GM21528 (cell line): ENCODE results near the gene SZRD1.
A peak's percentile ranks its signal among the peaks of the same experiment; 100 is the strongest.

Experiments
- ATAC-seq: cut with Tn5 transposase; IDR thresholded peaks from one replicate; pipeline ENCODE4 v1.9.1; 2021; ENCODE audit warnings: mild to moderate bottlenecking, moderate library complexity; ENCODE audit not compliant: unreplicated experiment, low FRiP score

SZRD1 gene

GRCh38 chr1:16367258-16367967 lies 371 bp downstream of the SZRD1 start:
- ATAC-seq: peak; percentile 61

GRCh38 chr1:16367968-16368890 lies 1.2 kb downstream of the SZRD1 start:
- ATAC-seq: no peak

- ATAC-seq: no peak
These were observed 2.8 kb downstream of the SZRD1 start for GRCh38 chr1:16369821-16370220.

- ATAC-seq: no peak
These were observed 4.7 kb downstream of the SZRD1 start for GRCh38 chr1:16371725-16372124.

DNA sequence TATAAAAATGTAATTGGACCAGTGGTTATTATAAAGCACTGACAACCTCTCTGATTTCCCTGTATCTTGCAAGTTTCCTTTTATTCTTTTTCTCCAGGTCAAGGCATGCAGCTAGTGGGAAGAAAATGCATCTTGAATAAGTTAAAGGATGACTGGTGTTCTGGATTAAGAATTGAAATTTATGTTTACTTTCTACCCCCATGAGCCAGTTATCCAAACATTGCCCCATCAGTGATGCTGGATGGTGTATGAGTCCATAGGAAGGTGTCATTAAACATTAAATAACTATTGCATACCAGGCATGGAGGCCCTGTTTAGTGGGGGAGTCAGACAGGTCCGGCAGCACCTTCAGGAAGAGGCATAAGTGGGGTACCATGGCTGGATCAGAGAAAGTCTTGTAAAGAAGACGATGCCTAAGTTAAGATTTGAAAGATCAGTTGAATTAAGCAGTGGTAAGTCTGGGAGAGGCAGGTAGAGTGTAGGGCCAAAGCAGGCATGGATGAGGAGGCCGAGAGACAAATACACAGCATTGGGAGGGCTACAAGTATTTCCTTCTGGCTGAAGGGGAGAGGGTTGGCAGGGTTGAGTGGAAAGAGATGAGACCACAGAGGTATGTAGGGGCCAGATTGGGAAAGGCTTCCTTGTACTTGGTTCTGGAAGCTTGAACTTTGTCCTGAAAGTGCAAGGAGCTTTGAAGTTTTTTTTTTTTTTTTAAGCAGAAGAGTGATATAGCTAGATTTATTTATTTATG lies 5.7 kb downstream of the SZRD1 start:
- ATAC-seq: no peak

DNA sequence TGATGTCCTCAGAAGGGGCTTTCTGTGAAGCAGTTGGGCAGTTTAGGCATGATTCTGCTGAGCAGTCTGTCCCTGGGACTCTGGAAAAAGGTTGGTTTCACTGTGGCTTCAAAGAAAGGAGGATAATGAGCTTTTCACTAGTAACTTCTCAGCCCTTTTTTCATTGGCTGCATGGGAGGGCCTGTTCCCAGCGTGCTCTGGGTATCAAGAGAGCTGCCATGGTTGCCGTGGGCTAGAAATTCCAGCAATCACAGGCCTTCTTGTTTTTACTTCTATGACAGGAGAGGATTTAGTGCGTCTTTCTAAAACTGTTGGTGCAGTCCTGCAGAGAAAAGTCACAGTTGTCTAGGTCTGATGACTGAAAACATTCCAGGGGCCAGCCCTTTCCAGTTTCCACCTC lies 7.2 kb downstream of the SZRD1 start:
- ATAC-seq: no peak

DNA sequence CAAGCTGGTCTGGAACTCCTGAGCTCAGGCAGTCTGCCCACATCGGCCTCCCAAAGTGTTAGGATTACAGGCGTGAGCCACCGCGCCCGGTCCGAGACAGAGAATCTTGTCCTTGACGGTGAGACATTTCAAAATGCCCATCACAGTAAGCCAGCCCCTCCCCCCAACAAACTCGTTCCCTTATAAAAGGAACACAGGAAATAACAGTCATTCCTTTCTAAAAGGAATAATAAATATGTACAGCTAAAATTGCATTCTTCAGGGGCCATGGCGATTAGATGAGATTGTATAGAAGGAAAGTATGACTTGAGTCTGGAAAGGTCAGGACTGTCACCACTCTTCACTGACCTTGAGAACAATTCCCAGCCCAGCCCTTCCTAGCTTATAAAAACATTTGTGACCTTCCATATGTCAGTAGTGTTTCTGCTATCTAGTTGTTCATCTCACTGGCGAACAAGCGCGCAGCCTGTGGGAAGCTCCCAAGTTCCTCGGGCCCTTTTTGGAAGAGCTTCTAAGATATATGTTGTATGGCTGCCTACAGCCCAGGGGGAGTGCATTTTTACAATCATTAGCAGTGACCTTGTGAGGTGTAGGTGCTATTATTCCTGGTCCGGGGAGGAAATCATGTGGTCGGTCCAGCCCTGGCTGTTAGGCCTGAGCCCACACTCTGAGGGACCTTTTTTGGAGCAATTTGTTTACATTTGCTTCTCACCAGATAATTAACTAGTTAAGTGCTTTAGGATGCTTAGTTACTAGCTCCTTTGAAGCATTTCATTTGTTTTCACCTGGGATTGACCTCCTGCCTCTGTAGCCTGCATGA lies 8.7 kb downstream of the SZRD1 start:
- ATAC-seq: no peak

- ATAC-seq: no peak
These were observed 9.9 kb downstream of the SZRD1 start for GRCh38 chr1:16376971-16377370.

DNA sequence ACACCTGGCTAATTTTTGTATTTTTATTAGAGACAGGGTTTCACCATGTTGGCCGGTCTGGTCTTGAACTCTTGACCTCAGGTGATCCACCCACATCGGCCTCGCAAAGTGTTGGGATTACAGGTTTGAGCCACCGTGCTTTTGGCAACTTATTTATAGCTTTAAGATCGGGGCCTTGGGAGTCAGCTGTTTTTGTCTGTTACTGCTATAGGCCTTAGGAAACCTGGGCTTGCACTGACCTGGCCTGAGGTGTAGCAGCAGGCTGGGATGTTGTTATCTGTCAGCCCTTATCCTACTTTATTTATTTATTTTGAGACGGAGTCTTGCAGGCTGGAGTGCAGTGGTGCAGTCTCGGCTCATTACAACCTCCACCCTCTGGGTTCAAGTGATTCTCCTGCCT lies 11.4 kb downstream of the SZRD1 start:
- no peak for ATAC-seq

DNA sequence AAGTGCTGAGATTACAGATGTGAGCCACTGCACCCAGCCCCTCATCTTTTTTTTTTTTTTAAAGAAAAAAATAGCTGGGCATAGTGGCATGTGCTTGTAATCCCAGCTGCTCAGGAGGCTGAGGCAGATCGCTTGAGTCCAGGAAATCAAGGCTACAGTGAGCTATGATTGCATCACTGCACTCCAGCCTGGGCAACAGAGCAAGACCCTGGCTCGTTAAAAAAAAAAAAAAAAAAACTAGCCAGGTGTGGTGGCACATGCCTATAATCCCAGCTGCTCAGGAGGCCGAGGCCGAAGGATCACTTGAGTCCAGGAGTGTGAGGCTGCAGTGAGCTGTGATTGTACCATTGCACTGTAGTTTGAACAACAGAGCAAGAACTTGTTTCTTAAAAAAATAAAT lies 13.8 kb downstream of the SZRD1 start:
- ATAC-seq: no peak

GRCh38 chr1:16383888-16384287 lies 16.8 kb downstream of the SZRD1 start:
- no peak for ATAC-seq

DNA sequence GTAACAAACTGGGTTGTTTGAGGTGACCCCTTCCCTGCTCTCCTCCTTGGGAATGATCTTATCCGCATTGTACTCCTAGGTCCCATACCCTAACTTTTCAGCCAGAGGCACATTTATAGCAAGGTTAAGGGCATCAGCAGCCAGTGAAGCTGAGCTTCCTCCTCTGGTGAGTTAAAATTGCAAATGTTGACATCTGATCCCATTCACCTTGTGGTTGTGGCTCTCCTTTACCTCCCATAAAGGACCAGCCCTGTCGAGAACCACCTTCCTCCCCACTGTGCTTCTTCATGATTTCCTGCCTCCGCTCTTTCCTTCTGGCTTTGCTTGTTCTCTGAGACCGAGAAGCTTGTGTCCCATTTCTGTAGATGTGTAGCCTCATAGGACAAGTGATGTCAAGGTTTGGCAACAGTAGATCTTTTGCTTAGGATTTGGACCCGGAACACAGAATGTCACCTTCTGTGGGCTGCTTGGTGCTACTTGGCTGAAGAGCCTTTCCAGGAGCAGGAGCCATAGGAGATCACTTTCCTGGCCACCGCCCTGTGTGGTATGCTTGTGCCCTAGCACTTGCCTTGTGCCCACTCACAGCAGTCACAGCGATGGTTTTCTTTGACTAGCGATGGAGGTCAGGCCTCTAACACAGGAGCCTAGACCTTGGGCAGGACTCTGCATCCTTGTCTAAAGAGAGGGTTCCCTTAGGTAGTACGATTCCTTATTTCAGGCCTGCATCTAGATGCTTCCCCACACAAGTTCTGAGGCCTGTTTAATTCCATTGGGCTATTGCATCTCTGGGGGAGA lies 18.8 kb downstream of the SZRD1 start:
- no peak for ATAC-seq

GRCh38 chr1:16386454-16387113 lies 19.5 kb downstream of the SZRD1 start:
- ATAC-seq: no peak

DNA sequence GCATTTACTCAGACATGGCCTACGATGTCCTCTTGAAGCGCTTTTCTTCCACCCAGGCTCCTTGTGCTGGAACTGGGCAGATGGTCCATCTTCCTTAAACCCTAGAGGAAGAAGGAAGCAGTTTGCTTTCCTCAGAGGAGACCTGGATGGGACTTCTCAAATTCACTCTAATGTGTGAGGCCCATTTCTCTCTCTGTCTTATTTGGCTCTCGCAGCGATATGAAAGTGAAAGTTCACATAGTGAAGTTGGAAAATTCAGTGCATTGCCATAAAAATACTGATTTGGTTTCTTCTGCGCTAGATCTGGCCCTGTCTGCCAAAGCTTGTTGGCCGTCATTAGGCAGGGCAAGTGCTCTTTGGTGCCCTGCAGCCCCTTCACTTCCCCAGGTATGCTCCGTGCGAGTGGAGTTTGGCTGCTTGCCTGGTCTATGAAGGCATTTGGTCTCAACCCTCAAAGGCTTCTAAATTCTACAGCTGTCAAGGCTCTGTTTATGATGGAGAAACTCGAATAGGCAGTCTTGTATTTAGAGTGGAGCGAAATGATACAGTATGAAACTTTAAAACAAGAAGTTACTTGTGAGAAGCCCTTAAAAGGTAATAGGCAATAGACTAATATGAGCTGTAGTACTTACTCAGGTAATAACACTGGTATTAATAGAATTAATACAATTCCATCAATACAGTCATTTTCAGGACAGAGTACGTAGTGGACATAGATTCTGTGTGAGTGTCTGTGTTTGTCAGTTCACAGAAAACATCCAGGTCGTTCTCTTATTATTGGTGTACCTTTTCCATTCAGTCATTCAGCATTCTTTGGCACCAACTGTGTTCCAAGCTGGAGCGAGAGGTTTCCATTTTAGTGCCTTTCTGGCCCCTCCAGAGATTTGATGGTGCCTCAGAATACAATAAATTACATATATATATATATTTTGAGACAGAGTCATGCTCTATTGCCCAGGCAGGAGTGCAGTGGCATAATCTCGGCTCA lies 20.5 kb downstream of the SZRD1 start:
- no peak for ATAC-seq

GRCh38 chr1:16391411-16391810 lies 24.4 kb downstream of the SZRD1 start:
- no peak for ATAC-seq

GRCh38 chr1:16392740-16393569 lies 25.9 kb downstream of the SZRD1 start:
- ATAC-seq: no peak
